ENCODE data around the gene ALAD.

The ALAD gene

GRCh38 chr9:113399646-113400200 lies 1.4 kb downstream of the ALAD start:
- no peaks in the 10 kb centered on the region for H3K27me3 ChIP-seq (ENCODE audit: control insufficient read depth, insufficient read depth, low read length)
- DNase-seq (ENCODE audit: low read depth, low spot score), result no peak
- no CpG with 5 or more reads among the region's 3 CpGs for WGBS (ENCODE audit: insufficient coverage, insufficient read length)
- H3K27ac ChIP-seq (ENCODE audit: low read length), result no peak overlapping the region
- H3K9me3 ChIP-seq (ENCODE audit: control insufficient read depth, insufficient read depth, low read length), result no peaks in the 10 kb centered on the region
- no peaks in the 10 kb centered on the region for H3K36me3 ChIP-seq (ENCODE audit: control insufficient read depth, insufficient read depth, low read length)
- H3K4me1 ChIP-seq (ENCODE audit: control insufficient read depth, insufficient read depth, low read length), result peaks cover 1% of the 10 kb centered on the region; the same call in 1 of the 2 replicates
- H3K4me3 ChIP-seq (ENCODE audit: low read length), result no peak overlapping the region; the same call in 1 of the 2 replicates

DNA sequence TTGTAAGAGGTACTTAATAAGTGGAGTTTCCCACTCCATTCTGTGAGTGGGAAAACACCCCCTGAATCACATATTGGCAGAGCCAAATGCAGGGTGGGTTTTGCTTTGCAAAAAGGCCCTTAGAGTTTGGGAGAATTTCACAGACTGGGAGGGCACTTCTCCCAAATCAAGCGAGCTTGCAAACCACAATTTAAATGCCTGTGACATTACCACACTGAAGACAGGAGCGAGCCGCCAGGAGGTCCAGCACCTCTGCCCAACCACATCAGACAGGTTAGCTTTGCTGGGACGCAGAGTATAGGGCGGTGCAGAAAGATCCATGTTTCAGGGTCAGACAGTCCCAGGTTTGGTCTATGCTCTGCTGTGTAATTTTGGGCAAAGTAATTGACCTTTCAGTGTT lies 2.3 kb downstream of the ALAD start:
- WGBS (ENCODE audit: insufficient coverage, insufficient read length), result no CpG with 5 or more reads among the region's 5 CpGs
- no peaks in the 10 kb centered on the region for H3K36me3 ChIP-seq (ENCODE audit: control insufficient read depth, insufficient read depth, low read length)
- DNase-seq (ENCODE audit: low read depth, low spot score), result no peak
- H3K27me3 ChIP-seq (ENCODE audit: control insufficient read depth, insufficient read depth, low read length), result no peaks in the 10 kb centered on the region
- no peak overlapping the region for H3K4me3 ChIP-seq (ENCODE audit: low read length)
- H3K27ac ChIP-seq (ENCODE audit: low read length), result no peak overlapping the region
- peaks cover 1% of the 10 kb centered on the region; the same call in 1 of the 2 replicates for H3K4me1 ChIP-seq (ENCODE audit: control insufficient read depth, insufficient read depth, low read length)
- no peaks in the 10 kb centered on the region for H3K9me3 ChIP-seq (ENCODE audit: control insufficient read depth, insufficient read depth, low read length)

DNA sequence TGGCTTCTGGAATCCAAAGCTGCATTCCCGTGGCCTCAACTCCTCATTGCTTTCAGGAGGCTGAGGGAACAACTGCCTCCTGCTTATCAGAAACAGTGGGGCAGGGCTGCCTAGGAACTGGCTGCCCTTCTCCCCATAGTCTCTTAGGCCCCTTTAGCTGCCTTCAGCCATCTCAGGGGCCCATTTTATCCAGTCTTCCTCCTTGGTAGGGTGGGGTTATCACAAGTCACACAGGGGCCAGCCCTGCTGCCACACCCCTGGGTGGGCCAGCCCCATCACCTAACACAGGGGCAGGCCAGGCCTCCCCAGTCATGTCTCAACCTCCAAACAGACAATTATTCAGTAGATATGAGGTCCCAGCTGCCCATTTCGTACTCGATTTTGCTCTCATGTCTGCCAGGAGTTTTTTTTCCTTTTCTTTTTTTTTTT lies 3.9 kb downstream of the ALAD start:
- no peak for DNase-seq (ENCODE audit: low read depth, low spot score)
- Histone ChIP-seq H3K27me3 (ENCODE audit: control insufficient read depth, insufficient read depth, low read length) (no peaks in the 10 kb centered on the region), H3K27ac (ENCODE audit: low read length) (no peak overlapping the region), H3K36me3 (ENCODE audit: control insufficient read depth, insufficient read depth, low read length) (no peaks in the 10 kb centered on the region), H3K9me3 (ENCODE audit: control insufficient read depth, insufficient read depth, low read length) (no peaks in the 10 kb centered on the region), H3K4me3 (ENCODE audit: low read length) (no peak overlapping the region), H3K4me1 (ENCODE audit: control insufficient read depth, insufficient read depth, low read length) (peaks cover 1% of the 10 kb centered on the region; the same call in 1 of the 2 replicates)
- no CpG with 5 or more reads among the region's 3 CpGs for WGBS (ENCODE audit: insufficient coverage, insufficient read length)

DNA sequence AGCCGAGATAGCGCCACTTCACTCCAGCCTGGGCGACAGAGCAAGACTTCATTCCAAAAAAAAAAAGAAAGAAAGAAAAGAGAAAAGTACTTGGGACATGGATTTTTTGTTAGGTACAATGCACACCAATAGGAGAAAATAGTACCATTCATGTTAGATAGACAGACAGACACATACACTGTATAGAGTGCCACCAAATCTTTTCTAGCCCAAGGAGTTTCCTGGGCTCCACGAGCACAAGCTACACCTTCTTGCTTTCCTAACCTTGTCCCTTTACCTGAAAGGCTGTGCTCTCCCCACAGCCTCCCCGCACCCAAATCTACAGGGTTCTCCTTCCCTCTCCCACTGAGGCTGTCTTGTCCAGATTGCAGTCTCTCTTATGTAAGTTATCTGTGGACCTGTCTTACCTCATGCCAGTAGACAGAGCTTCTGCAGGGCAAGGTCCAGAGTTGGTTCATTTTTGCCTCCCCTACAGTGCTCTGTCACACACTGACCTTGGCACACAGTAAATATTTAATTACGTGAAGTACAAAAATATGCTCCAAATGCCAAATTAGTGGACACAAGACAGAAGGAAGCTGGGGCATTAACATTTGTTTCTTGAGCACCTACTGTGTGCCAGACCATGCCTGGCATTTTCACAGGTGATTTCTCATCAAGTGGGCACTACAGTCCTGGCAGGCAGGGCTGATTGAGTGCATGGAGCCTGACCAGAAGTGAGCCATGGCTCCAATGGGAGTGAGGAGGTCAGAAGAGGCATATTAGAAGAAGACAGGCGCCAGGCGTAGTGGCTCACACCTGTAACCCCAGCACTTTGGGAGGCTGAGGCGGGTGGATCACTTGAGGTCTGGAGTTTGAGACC lies 5.9 kb downstream of the ALAD start:
- Histone ChIP-seq H3K27ac (ENCODE audit: low read length) (no peak overlapping the region), H3K9me3 (ENCODE audit: control insufficient read depth, insufficient read depth, low read length) (no peaks in the 10 kb centered on the region), H3K27me3 (ENCODE audit: control insufficient read depth, insufficient read depth, low read length) (no peaks in the 10 kb centered on the region), H3K4me3 (ENCODE audit: low read length) (no peak overlapping the region), H3K36me3 (ENCODE audit: control insufficient read depth, insufficient read depth, low read length) (0 out of 2 replicates have a peak, but pooled peaks cover 5% of the 10 kb centered on the region), H3K4me1 (ENCODE audit: control insufficient read depth, insufficient read depth, low read length) (no peaks in the 10 kb centered on the region)
- no peak for DNase-seq (ENCODE audit: low read depth, low spot score)
- no CpG with 5 or more reads among the region's 9 CpGs for WGBS (ENCODE audit: insufficient coverage, insufficient read length)

- Histone ChIP-seq H3K27me3 (ENCODE audit: control insufficient read depth, insufficient read depth, low read length) (no peaks in the 10 kb centered on the region), H3K9me3 (ENCODE audit: control insufficient read depth, insufficient read depth, low read length) (no peaks in the 10 kb centered on the region), H3K4me1 (ENCODE audit: control insufficient read depth, insufficient read depth, low read length) (no peaks in the 10 kb centered on the region), H3K4me3 (ENCODE audit: low read length) (no peak overlapping the region), H3K36me3 (ENCODE audit: control insufficient read depth, insufficient read depth, low read length) (peaks cover 12% of the 10 kb centered on the region), H3K27ac (ENCODE audit: low read length) (no peak overlapping the region)
- no CpG with 5 or more reads among the region's 7 CpGs for WGBS (ENCODE audit: insufficient coverage, insufficient read length)
- no peak for DNase-seq (ENCODE audit: low read depth, low spot score)
Measured at GRCh38 chr9:113393281-113393680, 7.8 kb downstream of the ALAD start.

GRCh38 chr9:113391917-113392316 lies 9.2 kb downstream of the ALAD start:
- H3K9me3 ChIP-seq (ENCODE audit: control insufficient read depth, insufficient read depth, low read length), result no peaks in the 10 kb centered on the region
- H3K27me3 ChIP-seq (ENCODE audit: control insufficient read depth, insufficient read depth, low read length), result no peaks in the 10 kb centered on the region
- H3K4me1 ChIP-seq (ENCODE audit: control insufficient read depth, insufficient read depth, low read length), result no peaks in the 10 kb centered on the region
- H3K36me3 ChIP-seq (ENCODE audit: control insufficient read depth, insufficient read depth, low read length), result peaks cover 16% of the 10 kb centered on the region
- no peak for DNase-seq (ENCODE audit: low read depth, low spot score)
- no peak overlapping the region for H3K4me3 ChIP-seq (ENCODE audit: low read length)
- WGBS (ENCODE audit: insufficient coverage, insufficient read length), result no CpG with 5 or more reads among the region's 7 CpGs
- no peak overlapping the region for H3K27ac ChIP-seq (ENCODE audit: low read length)

- Histone ChIP-seq H3K4me3 (ENCODE audit: low read length) (no peak overlapping the region), H3K27ac (ENCODE audit: low read length) (no peak overlapping the region), H3K36me3 (ENCODE audit: control insufficient read depth, insufficient read depth, low read length) (peaks cover 16% of the 10 kb centered on the region), H3K4me1 (ENCODE audit: control insufficient read depth, insufficient read depth, low read length) (no peaks in the 10 kb centered on the region), H3K9me3 (ENCODE audit: control insufficient read depth, insufficient read depth, low read length) (no peaks in the 10 kb centered on the region), H3K27me3 (ENCODE audit: control insufficient read depth, insufficient read depth, low read length) (no peaks in the 10 kb centered on the region)
- no CpG with 5 or more reads among the region's 17 CpGs for whole genome bisulfite sequencing (ENCODE audit: insufficient coverage, insufficient read length)
- DNase-seq (ENCODE audit: low read depth, low spot score), result no peak
Measured at GRCh38 chr9:113390192-113390960, 10.7 kb downstream of the ALAD start.

GRCh38 chr9:113389451-113389850 lies 11.6 kb downstream of the ALAD start:
- H3K9me3 ChIP-seq (ENCODE audit: control insufficient read depth, insufficient read depth, low read length), result no peaks in the 10 kb centered on the region
- H3K4me3 ChIP-seq (ENCODE audit: low read length), result no peak overlapping the region
- no peaks in the 10 kb centered on the region for H3K27me3 ChIP-seq (ENCODE audit: control insufficient read depth, insufficient read depth, low read length)
- H3K36me3 ChIP-seq (ENCODE audit: control insufficient read depth, insufficient read depth, low read length), result peaks cover 16% of the 10 kb centered on the region
- WGBS (ENCODE audit: insufficient coverage, insufficient read length), result no CpG with 5 or more reads among the region's 11 CpGs
- no peaks in the 10 kb centered on the region for H3K4me1 ChIP-seq (ENCODE audit: control insufficient read depth, insufficient read depth, low read length)
- no peak for DNase-seq (ENCODE audit: low read depth, low spot score)
- no peak overlapping the region for H3K27ac ChIP-seq (ENCODE audit: low read length)

DNA sequence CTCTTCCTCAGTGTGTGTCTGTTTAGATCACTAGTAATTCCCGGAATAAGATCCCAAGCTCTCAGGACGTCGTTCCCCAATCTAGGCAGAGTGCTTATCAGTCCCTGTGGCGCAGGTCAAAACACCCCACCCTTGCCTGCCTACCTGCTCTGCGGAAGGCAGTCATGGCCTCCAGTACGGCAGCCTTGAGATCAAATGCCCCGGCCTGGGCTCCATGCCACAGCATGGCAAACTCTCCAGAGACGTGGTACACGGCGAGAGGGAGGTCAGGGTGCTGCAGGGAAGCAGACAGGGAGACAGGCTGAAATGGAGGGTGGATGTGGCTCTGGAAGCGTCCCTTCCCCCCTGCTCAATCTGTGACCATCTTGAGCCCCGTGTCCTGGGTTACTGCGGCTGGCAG lies 12.3 kb downstream of the ALAD start:
- Histone ChIP-seq H3K27ac (ENCODE audit: low read length) (no peak overlapping the region), H3K4me1 (ENCODE audit: control insufficient read depth, insufficient read depth, low read length) (no peaks in the 10 kb centered on the region), H3K36me3 (ENCODE audit: control insufficient read depth, insufficient read depth, low read length) (peaks cover 16% of the 10 kb centered on the region), H3K9me3 (ENCODE audit: control insufficient read depth, insufficient read depth, low read length) (no peaks in the 10 kb centered on the region), H3K4me3 (ENCODE audit: low read length) (no peak overlapping the region), H3K27me3 (ENCODE audit: control insufficient read depth, insufficient read depth, low read length) (no peaks in the 10 kb centered on the region)
- WGBS (ENCODE audit: insufficient coverage, insufficient read length), result no CpG with 5 or more reads among the region's 13 CpGs
- DNase-seq (ENCODE audit: low read depth, low spot score), result no peak

- DNase-seq (ENCODE audit: low read depth, low spot score), result no peak
- no peak overlapping the region for H3K27ac ChIP-seq (ENCODE audit: low read length)
- H3K36me3 ChIP-seq (ENCODE audit: control insufficient read depth, insufficient read depth, low read length), result peaks cover 16% of the 10 kb centered on the region
- H3K4me3 ChIP-seq (ENCODE audit: low read length), result no peak overlapping the region
- no peaks in the 10 kb centered on the region for H3K27me3 ChIP-seq (ENCODE audit: control insufficient read depth, insufficient read depth, low read length)
- H3K9me3 ChIP-seq (ENCODE audit: control insufficient read depth, insufficient read depth, low read length), result no peaks in the 10 kb centered on the region
- WGBS (ENCODE audit: insufficient coverage, insufficient read length), result no CpG with 5 or more reads among the region's 9 CpGs
- H3K4me1 ChIP-seq (ENCODE audit: control insufficient read depth, insufficient read depth, low read length), result no peaks in the 10 kb centered on the region
Measured at GRCh38 chr9:113387560-113388230, 13.4 kb downstream of the ALAD start.
